ENCODE results near the gene HJURP. TPM values are rescaled to one million over a fixed set of nuclear protein-coding genes. Genes with fewer than 3 reads are reported as not detected.

Gene HJURP
- total RNA-seq, 1 experiment from 2014 or later, result 49.7 TPM

DNA sequence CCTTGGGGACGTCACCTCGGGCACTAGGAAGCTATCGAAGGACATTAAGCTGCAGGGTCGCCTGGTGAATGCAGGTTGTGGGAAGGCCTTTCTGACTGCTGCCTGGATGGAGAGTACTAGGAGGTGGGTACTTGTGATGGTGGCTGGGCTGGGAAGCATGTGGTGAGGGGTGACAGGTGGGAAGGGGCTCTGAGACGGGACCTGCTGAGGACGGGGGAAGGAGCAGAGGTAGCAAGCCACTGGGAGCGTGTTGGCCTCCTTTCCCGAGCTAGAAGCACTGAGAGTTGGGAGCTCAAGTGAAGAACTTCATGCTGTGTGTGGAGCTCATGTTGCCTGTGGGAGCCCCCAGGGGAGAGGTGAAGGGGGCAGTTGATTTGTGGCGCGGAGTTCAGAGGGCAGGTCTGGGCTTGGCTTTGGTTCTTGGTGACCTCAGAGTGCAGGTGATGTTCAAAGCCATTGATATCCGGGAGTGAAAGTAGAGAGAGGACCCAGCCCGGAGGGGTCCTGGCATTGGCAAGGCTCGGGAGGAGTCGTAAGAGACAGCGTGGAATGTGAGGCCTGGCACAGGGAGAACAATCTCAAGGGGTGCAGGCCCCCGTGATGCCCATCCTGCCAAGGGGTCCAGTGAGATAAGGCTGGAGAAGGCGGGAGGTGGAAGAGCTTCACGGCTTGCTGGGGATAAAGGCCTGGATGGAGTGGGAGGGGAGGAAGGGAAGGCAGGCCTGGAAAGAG is 63.0 kb downstream of the HJURP start:
- H3K4me1 Mint-ChIP-seq, result no peaks in the 10 kb centered on the region
- DNase-seq, result peak; percentile 23
- H3K56ac ChIP-seq (ENCODE audit: insufficient read length, low read depth, low read length), result no peak overlapping the region
- H2AFZ ChIP-seq (ENCODE audit: low read length), result no peak overlapping the region
- H4K5ac ChIP-seq (ENCODE audit: insufficient read length, low read depth, low read length), result no peak overlapping the region
- TF ChIP-seq, protein P1, sequence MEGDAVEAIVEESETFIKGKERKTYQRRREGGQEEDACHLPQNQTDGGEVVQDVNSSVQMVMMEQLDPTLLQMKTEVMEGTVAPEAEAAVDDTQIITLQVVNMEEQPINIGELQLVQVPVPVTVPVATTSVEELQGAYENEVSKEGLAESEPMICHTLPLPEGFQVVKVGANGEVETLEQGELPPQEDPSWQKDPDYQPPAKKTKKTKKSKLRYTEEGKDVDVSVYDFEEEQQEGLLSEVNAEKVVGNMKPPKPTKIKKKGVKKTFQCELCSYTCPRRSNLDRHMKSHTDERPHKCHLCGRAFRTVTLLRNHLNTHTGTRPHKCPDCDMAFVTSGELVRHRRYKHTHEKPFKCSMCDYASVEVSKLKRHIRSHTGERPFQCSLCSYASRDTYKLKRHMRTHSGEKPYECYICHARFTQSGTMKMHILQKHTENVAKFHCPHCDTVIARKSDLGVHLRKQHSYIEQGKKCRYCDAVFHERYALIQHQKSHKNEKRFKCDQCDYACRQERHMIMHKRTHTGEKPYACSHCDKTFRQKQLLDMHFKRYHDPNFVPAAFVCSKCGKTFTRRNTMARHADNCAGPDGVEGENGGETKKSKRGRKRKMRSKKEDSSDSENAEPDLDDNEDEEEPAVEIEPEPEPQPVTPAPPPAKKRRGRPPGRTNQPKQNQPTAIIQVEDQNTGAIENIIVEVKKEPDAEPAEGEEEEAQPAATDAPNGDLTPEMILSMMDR (conservative IDR thresholded peaks at IDR 0.05), result no peak
- H3K27me3 ChIP-seq (ENCODE audit: insufficient read depth, low read length), result no peaks in the 10 kb centered on the region
- H3K4ac ChIP-seq (ENCODE audit: low read depth, low read length), result no peak overlapping the region
- H3K18ac ChIP-seq (ENCODE audit: insufficient read length, low read depth, low read length), result no peak overlapping the region
- H4K20me1 ChIP-seq (ENCODE audit: control insufficient read depth, insufficient read depth, insufficient read length), result no peaks in the 10 kb centered on the region
- no peak overlapping the region for H3K4me3 Mint-ChIP-seq
- H3K23ac ChIP-seq (ENCODE audit: insufficient read length, low read depth, low read length), result no peak overlapping the region
- H2BK15ac ChIP-seq (ENCODE audit: low read depth, low read length), result no peak overlapping the region
- no peak overlapping the region for H3T11ph ChIP-seq (ENCODE audit: low read length)
- H2AK5ac ChIP-seq (ENCODE audit: insufficient read length, low read length), result no peak overlapping the region
- H3K79me1 ChIP-seq (ENCODE audit: insufficient read depth, low read depth, low read length, poor library complexity, severe bottlenecking), result no peaks in the 10 kb centered on the region
- H3K27ac ChIP-seq (ENCODE audit: insufficient read length, low read depth, low read length), result no peak overlapping the region
- no CpG with 5 or more reads among the region's 18 CpGs for WGBS (ENCODE audit: extremely low coverage, insufficient read length, low lambda C conversion rate)
- H3K14ac ChIP-seq (ENCODE audit: insufficient read depth, low read length), result no peak overlapping the region; the same call in 1 of the 2 replicates
- no peak overlapping the region for H4K91ac ChIP-seq (ENCODE audit: insufficient read length, low read depth, low read length)
- H3K27ac Mint-ChIP-seq, result no peak overlapping the region
- no peak overlapping the region for H2BK12ac ChIP-seq (ENCODE audit: insufficient read length, low read depth, low read length)
- no peaks in the 10 kb centered on the region for H3K4me1 ChIP-seq (ENCODE audit: insufficient read depth, low read length)
- no peak overlapping the region for H3K9ac ChIP-seq (ENCODE audit: extremely low read depth, insufficient read length, low read length)
- no peaks in the 10 kb centered on the region for H3K23me2 ChIP-seq (ENCODE audit: insufficient read length, low read depth, low read length, poor library complexity, severe bottlenecking)
- no peak overlapping the region for H2BK20ac ChIP-seq (ENCODE audit: low read depth, low read length, poor library complexity, severe bottlenecking)
- H3K9me3 ChIP-seq (ENCODE audit: control insufficient read depth, low read depth, low read length), result no peaks in the 10 kb centered on the region
- peaks cover 0 to 3% of the 10 kb centered on the region in 2 experiments; a peak in 1 of 5 replicates for H3K9me3 Mint-ChIP-seq
- no peak overlapping the region for H4K8ac ChIP-seq (replicated peaks; ENCODE audit: insufficient read length, low read depth, low read length)
- H2BK120ac ChIP-seq (ENCODE audit: low read depth, low read length, poor library complexity, severe bottlenecking), result no peak overlapping the region
- H3K27me3 Mint-ChIP-seq (ENCODE audit: low read depth), result peaks cover 10% of the 10 kb centered on the region
- no peak overlapping the region for H3K4me2 ChIP-seq (ENCODE audit: insufficient read depth, insufficient read length, low read length)
- H2BK5ac ChIP-seq (ENCODE audit: insufficient read length, low read length), result no peak overlapping the region
- H3K36me3 Mint-ChIP-seq (ENCODE audit: insufficient read depth in 1 of 3, low read depth in 3 of 3), result no peaks in the 10 kb centered on the region; a peak in 1 of 7 replicates
- H3K79me2 ChIP-seq (ENCODE audit: insufficient read depth, low read length), result no peaks in the 10 kb centered on the region

Data from H9 (cell line).